ENCODE measurements around the gene MIF.

DNA sequence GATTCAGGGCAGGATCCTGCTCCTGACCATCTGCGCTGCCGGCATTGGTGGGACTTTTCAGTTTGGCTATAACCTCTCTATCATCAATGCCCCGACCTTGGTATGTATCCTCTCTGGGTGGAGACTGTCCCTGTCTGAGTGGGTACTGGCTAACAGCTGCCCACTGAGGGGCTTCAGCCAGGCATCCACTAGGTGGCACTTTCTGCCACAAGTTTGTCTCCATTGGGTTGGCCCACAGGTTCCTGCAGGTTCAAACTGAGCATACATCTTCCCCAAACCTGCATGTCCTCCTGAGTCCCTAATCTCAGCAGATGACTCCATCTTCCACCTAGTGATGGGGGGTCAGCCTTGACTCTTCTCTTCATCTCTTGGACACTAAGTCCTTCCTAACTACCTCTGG, 32.1 kb upstream of the MIF start:
- TF ChIP-seq EZH2 (IDR thresholded peaks at IDR 0.05; ENCODE audit: insufficient read depth, poor library complexity, severe bottlenecking) (no peak), EZH2phosphoT487 (IDR thresholded peaks at IDR 0.05; ENCODE audit: insufficient read depth, low read depth) (no peak)

Measured in GM23248 (cell line).